Measurements from ENCODE around the gene TDRD5. TPM values are rescaled to one million over a fixed set of nuclear protein-coding genes. Genes with fewer than 3 reads are reported as not detected.

The TDRD5 gene
- total RNA-seq, 4 donors from 2014 or later, result 0.34 to 0.78 (median 0.61) TPM

DNA sequence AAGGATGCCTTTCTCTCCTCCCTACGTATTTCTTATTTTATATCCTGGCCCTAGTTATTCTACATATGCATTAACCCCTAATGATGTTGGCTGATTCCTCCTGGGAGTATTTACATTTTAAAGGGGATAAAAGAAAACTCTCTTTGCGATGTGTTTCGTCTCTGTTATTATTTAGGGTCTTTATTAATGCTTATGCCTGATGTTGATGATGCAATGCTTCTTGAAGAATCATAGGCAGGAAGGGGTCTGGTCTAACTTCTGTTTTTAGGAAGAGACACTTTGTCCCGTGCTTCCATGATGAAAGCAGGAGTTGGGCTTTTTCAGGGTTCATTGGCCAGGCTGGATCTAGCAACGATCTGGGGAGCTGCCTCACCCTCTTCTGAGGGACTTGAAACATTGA, 15.1 kb upstream of the TDRD5 start:
- 31% methylated on average over 5 of the region's 5 CpGs for WGBS, 2 donors
- DNase-seq (ENCODE audit: low spot score in 2 of 2), result no peak
- H3K4me3 ChIP-seq (ENCODE audit: low read depth, poor library complexity, severe bottlenecking), result no peak overlapping the region
- TF ChIP-seq CTCF (IDR thresholded peaks at IDR 0.05) (no peak), POLR2A (IDR thresholded peaks at IDR 0.05) (no peak)
- intact Hi-C loops (cut with DNase I; ENCODE audit: low total_unique reads), result no loop called here

DNA sequence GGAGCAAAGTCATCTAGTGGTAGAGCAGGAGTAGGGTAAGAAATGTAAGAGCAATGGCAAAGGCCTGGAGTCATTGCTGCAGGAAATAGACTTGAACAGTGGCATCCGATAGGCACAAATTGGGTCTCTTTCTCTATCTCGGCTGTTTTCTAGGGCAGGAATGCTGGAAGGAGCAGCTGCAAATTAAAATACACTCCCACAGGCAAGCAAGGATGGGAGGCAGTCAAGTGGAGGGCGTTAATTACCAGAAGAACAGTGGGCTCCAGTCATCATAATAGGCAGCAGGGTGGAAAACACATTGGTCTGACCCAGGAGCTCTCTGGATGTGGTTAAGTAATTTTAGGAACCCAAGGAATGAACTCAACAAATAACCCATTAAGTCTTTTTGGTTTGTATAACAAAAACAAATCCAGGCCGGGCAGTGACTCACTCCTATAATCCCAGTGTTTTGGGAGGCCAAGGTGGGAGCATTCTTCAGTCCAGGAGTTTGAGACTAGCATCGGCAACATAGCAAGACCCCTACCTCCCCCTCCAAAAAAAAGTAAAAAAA, 7.8 kb upstream of the TDRD5 start:
- 88 to 92% methylated on average over 5 of the region's 5 CpGs for WGBS, 2 donors
- no peak overlapping the region for H3K4me3 ChIP-seq (ENCODE audit: low read depth, poor library complexity, severe bottlenecking)
- intact Hi-C loops (cut with DNase I; ENCODE audit: low total_unique reads), result no loop called here
- no peak for DNase-seq (ENCODE audit: low spot score in 2 of 2)
- TF ChIP-seq CTCF (IDR thresholded peaks at IDR 0.05) (no peak), POLR2A (IDR thresholded peaks at IDR 0.05) (no peak)

- 2 to 10% methylated on average over 39 to 42 of the region's 60 CpGs for WGBS, 2 donors
- intact Hi-C loops (cut with DNase I; ENCODE audit: low total_unique reads), result no loop called here
- H3K4me3 ChIP-seq (ENCODE audit: low read depth, poor library complexity, severe bottlenecking), result no peak overlapping the region
- peak; percentile 42 to 89 for DNase-seq (ENCODE audit: low spot score in 2 of 2)
- TF ChIP-seq POLR2A (IDR thresholded peaks at IDR 0.05) (no peak), CTCF (IDR thresholded peaks at IDR 0.05) (no peak)
These were observed 5.4 kb upstream of the TDRD5 start for GRCh38 chr1:179586107-179586823.

- H3K4me3 ChIP-seq (ENCODE audit: low read depth, poor library complexity, severe bottlenecking), result no peak overlapping the region
- intact Hi-C loops (cut with DNase I; ENCODE audit: low total_unique reads), result no loop called here
- 92 to 97% methylated on average over 6 of the region's 6 CpGs for WGBS, 2 donors
- DNase-seq (ENCODE audit: low spot score in 2 of 2), result no peak
- TF ChIP-seq POLR2A (IDR thresholded peaks at IDR 0.05) (no peak), CTCF (IDR thresholded peaks at IDR 0.05) (no peak)
These were observed 4.3 kb upstream of the TDRD5 start for GRCh38 chr1:179587336-179587735.

GRCh38 chr1:179588425-179589024, 3.1 kb upstream of the TDRD5 start:
- 89 to 95% methylated on average over 18 of the region's 18 CpGs for WGBS, 2 donors
- TF ChIP-seq POLR2A (IDR thresholded peaks at IDR 0.05) (no peak), CTCF (IDR thresholded peaks at IDR 0.05) (no peak)
- intact Hi-C loops (cut with DNase I; ENCODE audit: low total_unique reads), result no loop called here
- no peak overlapping the region for H3K4me3 ChIP-seq (ENCODE audit: low read depth, poor library complexity, severe bottlenecking)
- DNase-seq (ENCODE audit: low spot score in 2 of 2), result no peak
